Choroid plexus epithelial cell (primary cell): Measurements from ENCODE around the gene TMEM37.

Experiments used
- DNase-seq: peaks from one replicate; pipeline ENCODE4 v3.0.0-alpha.2; 2010; ENCODE audit warnings: low read depth
- H3K4me3 ChIP-seq: 2 replicates; pipeline ENCODE4 v1.5.1; 2011; ENCODE audit warnings: low read depth, mild to moderate bottlenecking, control low read depth, low read length, moderate library complexity
- CTCF ChIP-seq: conservative IDR thresholded peaks from 2 replicates; pipeline ENCODE4 v1.5.1; 2011; ENCODE audit warnings: low read depth, mild to moderate bottlenecking, control low read depth, inconsistent platforms, low read length, moderate library complexity

Gene TMEM37

GRCh38 chr2:119446037-119446436, 14.4 kb downstream of the TMEM37 start:
- TF ChIP-seq CTCF: no peak
- DNase-seq: no peak
- no peak overlapping the region for H3K4me3 ChIP-seq

- TF ChIP-seq CTCF: no peak
- H3K4me3 ChIP-seq: no peak overlapping the region
- no peak for DNase-seq
Observed at GRCh38 chr2:119448427-119449141, 16.9 kb downstream of the TMEM37 start.

- H3K4me3 ChIP-seq: no peak overlapping the region
- TF ChIP-seq CTCF: no peak
- no peak for DNase-seq
Observed at GRCh38 chr2:119449521-119449920, 17.9 kb downstream of the TMEM37 start.

GRCh38 chr2:119451336-119452050, 19.8 kb downstream of the TMEM37 start:
- no peak for DNase-seq
- H3K4me3 ChIP-seq: no peak overlapping the region
- TF ChIP-seq CTCF: no peak

- TF ChIP-seq CTCF: no peak
- H3K4me3 ChIP-seq: no peak overlapping the region
- DNase-seq: no peak
Observed at GRCh38 chr2:119453972-119454593, 22.4 kb downstream of the TMEM37 start.

GRCh38 chr2:119455066-119455718, 23.5 kb downstream of the TMEM37 start:
- peak; percentile 48 for DNase-seq

More at GRCh38 chr2:119455066-119455718, 23.5 kb downstream of the TMEM37 start:
- H3K4me3 ChIP-seq: no peak overlapping the region
- no peak for TF ChIP-seq CTCF
